DMS79 (cell line): ENCODE results near the gene RBP3.

Source experiments
- DNase-seq: peaks from one replicate; lab custom pipeline; 2025; lab: John Stamatoyannopoulos, UW

Gene RBP3

DNA sequence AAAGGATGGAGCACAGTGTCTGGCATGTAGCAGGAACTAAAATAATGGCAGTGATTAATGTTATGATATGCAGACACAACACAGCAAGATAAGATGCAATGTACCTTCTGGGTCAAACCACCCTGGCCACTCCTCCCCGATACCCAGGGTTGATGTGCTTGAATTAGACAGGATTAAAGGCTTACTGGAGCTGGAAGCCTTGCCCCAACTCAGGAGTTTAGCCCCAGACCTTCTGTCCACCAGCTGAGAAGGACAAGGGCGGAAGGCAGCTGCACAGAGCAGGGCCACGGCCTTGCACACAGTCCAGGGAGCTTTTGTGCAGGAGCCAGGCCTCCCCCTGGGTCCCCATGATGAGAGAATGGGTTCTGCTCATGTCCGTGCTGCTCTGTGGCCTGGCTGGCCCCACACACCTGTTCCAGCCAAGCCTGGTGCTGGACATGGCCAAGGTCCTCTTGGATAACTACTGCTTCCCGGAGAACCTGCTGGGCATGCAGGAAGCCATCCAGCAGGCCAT is at the start of gene RBP3:
Gene RBP3 (plus strand): TSS at position 226 of the 514 bp plus-strand sequence. CDS start 122 bp downstream, at position 348.
- no peak for DNase-seq

- DNase-seq: no peak
These were observed 49.4 kb upstream of the RBP3 start for GRCh38 chr10:47298715-47299114.

- DNase-seq: no peak
These were observed 48.3 kb upstream of the RBP3 start, which contains the start of gene GDF10 for GRCh38 chr10:47299611-47300428. Gene GDF10 (plus strand): TSS chr10:47300197. CDS start chr10:47300652, 455 bp downstream.

DNA sequence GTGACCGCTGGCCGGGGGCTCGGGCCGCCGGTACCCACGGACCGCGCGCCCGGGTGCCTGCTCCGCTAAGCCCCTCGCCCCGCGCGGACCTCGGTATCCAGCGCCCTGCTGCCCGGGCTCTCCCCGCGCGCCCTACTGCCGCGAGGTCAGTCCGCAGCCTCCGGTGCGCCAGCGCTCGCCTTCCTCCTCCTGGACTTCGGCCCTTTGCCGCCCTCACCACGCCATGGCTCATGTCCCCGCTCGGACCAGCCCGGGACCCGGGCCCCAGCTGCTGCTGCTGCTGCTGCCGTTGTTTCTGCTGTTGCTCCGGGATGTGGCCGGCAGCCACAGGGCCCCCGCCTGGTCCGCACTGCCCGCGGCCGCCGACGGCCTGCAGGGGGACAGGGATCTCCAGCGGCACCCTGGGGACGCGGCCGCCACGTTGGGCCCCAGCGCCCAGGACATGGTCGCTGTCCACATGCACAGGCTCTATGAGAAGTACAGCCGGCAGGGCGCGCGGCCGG is 47.7 kb upstream of the RBP3 start:
- DNase-seq: no peak

DNA sequence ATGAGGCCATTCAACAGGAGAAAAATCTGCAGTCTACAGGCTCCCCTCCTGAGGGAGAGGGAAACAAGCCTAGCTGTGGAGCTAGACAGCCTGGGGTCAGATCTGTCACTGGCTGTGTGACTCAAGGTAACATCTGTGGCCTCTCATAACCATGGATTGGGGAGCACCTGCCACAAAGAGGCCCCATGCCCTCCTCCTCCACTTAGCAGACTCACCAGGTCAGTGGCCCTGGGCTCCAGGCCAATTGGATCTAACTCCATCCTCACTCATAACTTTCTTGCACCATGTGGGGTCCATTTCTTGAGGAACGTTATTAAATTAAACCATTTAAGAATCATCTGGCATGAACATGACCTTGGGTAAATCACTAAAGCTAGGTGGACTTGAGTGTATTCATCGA is 46.3 kb upstream of the RBP3 start:
- no peak for DNase-seq

GRCh38 chr10:47303105-47303504 is 45.1 kb upstream of the RBP3 start:
- DNase-seq: no peak

DNA sequence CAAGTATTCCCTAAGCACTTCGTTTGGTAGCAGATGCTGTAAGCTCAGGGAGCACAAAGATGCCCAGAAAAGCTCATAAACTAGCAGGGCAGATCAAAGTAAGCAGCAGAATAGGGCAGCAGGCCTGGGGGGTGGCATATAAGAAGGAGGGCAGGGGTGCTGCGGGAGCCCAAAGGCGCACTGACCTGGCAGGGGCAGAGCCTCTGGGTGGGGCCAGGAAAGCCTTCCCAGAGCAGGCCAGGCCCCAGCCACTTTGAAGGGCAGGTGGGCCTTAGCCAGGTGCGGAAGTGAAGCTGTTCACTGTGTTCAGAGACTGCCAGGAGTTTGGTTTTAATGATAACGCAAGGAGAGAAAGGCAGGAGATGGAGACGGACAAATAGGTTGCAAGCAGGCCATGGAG is 44.3 kb upstream of the RBP3 start:
- no peak for DNase-seq

GRCh38 chr10:47305566-47305965 is 42.6 kb upstream of the RBP3 start:
- DNase-seq: no peak

DNA sequence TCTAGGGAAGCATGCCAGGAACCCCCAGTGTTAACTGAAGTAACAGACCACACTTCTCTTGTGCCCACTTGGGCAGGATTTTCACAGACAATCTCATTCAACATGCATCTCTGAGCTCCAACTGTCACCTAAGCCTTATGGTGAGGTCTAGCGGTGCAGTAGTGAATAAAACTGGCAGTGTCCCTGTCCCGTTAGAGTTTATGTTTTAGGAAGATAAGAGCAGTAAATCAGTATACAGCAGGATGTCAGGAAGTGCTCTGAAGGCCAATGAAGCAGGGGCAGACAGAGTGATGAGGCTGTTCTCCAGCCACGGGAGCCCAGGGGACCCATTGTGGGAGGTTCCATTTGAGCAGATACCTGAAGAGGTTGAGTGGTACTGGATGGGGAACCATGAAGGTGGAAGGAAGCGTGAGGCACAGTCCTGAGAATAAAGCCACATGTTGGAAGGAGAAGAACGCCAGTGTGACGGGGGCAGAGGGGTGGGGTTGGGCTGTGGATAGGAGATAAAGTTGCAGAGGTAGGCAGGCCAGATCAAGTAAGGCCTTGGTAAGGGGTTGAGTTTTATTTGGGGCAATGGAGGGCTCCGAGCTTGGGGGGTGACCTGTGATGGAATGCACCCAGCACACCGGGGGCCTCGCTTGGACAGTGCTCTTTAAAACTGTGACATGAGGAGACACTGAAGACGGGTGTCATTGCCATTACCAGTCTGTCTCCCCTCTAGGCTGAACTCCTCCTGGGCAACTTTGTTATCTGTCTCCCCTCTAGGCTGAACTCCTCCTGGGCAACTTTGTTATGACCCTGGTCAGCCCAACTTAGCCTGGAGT is 41.6 kb upstream of the RBP3 start:
- DNase-seq: no peak

- no peak for DNase-seq
These were observed 40.8 kb upstream of the RBP3 start for GRCh38 chr10:47307381-47307780.

- no peak for DNase-seq
These were observed 39.4 kb upstream of the RBP3 start for GRCh38 chr10:47308775-47309174.

DNA sequence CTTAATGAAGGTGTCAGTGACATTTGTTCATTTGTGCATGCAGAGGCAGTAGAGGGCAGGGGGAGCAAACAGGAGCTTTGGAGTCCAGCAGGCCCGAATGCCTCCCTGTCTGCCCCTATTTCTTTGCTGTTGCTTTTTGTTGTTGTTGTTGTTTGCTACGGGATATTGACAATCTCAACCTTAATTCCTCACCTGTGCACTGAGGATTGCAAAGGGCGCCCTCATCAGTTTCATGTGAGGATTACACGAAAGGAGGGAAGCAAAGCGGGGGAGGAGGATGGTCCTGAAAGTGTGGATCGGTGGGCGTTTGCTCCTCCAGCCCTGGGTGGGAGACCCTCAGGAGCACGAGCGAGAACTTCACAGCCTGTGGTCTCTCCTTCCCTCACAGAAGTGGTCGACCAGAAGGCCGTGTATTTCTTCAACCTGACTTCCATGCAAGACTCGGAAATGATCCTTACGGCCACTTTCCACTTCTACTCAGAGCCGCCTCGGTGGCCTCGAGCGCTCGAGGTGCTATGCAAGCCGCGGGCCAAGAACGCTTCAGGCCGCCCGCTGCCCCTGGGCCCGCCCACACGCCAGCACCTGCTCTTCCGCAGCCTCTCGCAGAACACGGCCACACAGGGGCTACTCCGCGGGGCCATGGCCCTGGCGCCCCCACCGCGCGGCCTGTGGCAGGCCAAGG is 38.6 kb upstream of the RBP3 start:
- no peak for DNase-seq

GRCh38 chr10:47310090-47310505 is 38.1 kb upstream of the RBP3 start:
- DNase-seq: no peak

- DNase-seq: peak; percentile 57
These were observed 36.8 kb upstream of the RBP3 start for GRCh38 chr10:47311193-47311931.

GRCh38 chr10:47311932-47312662 is 36.1 kb upstream of the RBP3 start:
- peak; percentile 38 for DNase-seq

GRCh38 chr10:47312663-47312995 is 35.5 kb upstream of the RBP3 start:
- DNase-seq: no peak

GRCh38 chr10:47314416-47314970 is 33.7 kb upstream of the RBP3 start:
- DNase-seq: no peak

DNA sequence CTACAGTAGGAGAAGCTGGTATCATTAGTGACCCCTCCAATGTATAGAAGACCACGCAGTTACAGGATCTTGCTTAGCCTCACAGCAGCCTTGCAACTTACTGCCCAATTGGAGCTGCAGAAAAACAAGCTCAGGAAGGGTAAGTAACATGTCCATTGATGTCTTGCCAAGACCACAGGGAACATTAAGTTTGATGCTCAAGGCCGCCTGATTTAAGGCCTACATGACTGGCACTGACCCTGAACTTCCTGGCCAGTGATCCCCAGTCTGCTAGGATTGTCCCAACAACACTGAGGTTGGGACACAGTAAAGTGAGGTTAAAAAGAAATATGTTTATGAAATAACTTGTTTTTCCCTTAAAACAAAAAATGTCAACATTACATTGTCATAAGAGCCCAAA is 32.7 kb upstream of the RBP3 start:
- no peak for DNase-seq

GRCh38 chr10:47316131-47316530 is 32.0 kb upstream of the RBP3 start:
- no peak for DNase-seq

- DNase-seq: no peak
These were observed 30.9 kb upstream of the RBP3 start for GRCh38 chr10:47317251-47317650.
